NCI-H226 (cell line): ENCODE results near the gene MFSD8.
"Not testable (repeated sequence)": the region's sequence is repeated elsewhere in the genome, so short reads cannot be mapped to it uniquely, and the experiment has no call there.

Experiments
- DNase-seq: peaks from one replicate; pipeline ENCODE4 v3.0.0-alpha.2; 2015

MFSD8 gene

GRCh38 chr4:127930175-127930574, 34.8 kb downstream of the MFSD8 start:
- DNase-seq: no peak

- DNase-seq: not testable (repeated sequence)
Observed at GRCh38 chr4:127925720-127926119, 39.3 kb downstream of the MFSD8 start.

GRCh38 chr4:127922226-127922625, 42.7 kb downstream of the MFSD8 start:
- DNase-seq: no peak

- DNase-seq: no peak
Observed at GRCh38 chr4:127920521-127920920, 44.5 kb downstream of the MFSD8 start.

GRCh38 chr4:127917151-127917550, 47.8 kb downstream of the MFSD8 start:
- no peak for DNase-seq

GRCh38 chr4:127916512-127916911, 48.5 kb downstream of the MFSD8 start:
- no peak for DNase-seq

GRCh38 chr4:127905029-127905428, 59.9 kb downstream of the MFSD8 start:
- DNase-seq: no peak

GRCh38 chr4:127899682-127900081, 65.3 kb downstream of the MFSD8 start:
- DNase-seq: not testable (repeated sequence)

GRCh38 chr4:127896528-127896927, 68.4 kb downstream of the MFSD8 start:
- no peak for DNase-seq

- no peak for DNase-seq
Observed at GRCh38 chr4:127896069-127896468, 68.9 kb downstream of the MFSD8 start.

GRCh38 chr4:127889903-127890302, 75.1 kb downstream of the MFSD8 start:
- DNase-seq: peak; percentile 4

GRCh38 chr4:127888559-127888958, 76.4 kb downstream of the MFSD8 start:
- DNase-seq: no peak

- no peak for DNase-seq
Observed at GRCh38 chr4:127881563-127881864, 83.5 kb downstream of the MFSD8 start.

GRCh38 chr4:127880763-127881562, 84.0 kb downstream of the MFSD8 start, which contains the start of gene PLK4:
PLK4 (plus strand) TSS chr4:127880893; CDS start chr4:127881135, 242 bp downstream.
- peak; percentile 94 for DNase-seq

GRCh38 chr4:127875791-127876190, 89.2 kb downstream of the MFSD8 start:
- DNase-seq: no peak

- peak; percentile 83 for DNase-seq
Observed at GRCh38 chr4:127870688-127871087, 94.3 kb downstream of the MFSD8 start.

- DNase-seq: no peak
Observed at GRCh38 chr4:127870281-127870680, 94.7 kb downstream of the MFSD8 start.

- peak; percentile 14 for DNase-seq
Observed at GRCh38 chr4:127868196-127868595, 96.8 kb downstream of the MFSD8 start.
